Caco-2 (cell line): ENCODE data around the gene NPAS2. TPM values are rescaled to one million over a fixed set of nuclear protein-coding genes. Genes with fewer than 3 reads are reported as not detected.

Source experiments
- BruUV-seq: library from RNA; stranded (reverse); fragments of 400-500 nt; replicated peaks from 2 replicates; lab custom pipeline; 2021; lab: Mats Ljungman, UMichigan
- CTCF ChIA-PET: fragments of 300-600 bp; sonication (Branson Sonifier 250); formaldehyde crosslinking; loops from one replicate; lab custom pipeline; 2022; ENCODE audit warnings: antibody characterized with exemption; lab: Charles Lee
- POLR2A ChIA-PET: fragments of 300-600 bp; sonication (Branson Sonifier 250); formaldehyde crosslinking; loops from one replicate; lab custom pipeline; 2022; ENCODE audit warnings: antibody characterized with exemption; lab: Charles Lee
- DNase-seq, 2 experiments: peaks; one replicate each; pipeline versions ENCODE4 v3.0.0 to v3.0.0-alpha.2; 2020 to 2022
- H3K27me3 ChIP-seq: replicated peaks from 2 replicates; pipeline ENCODE4 v1.6.0; 2011; ENCODE audit warnings: low read length; ENCODE audit not compliant: control insufficient read depth, insufficient read depth
- H3K36me3 ChIP-seq: 2 replicates; pipeline ENCODE4 v1.5.1; 2011; ENCODE audit warnings: low read length; ENCODE audit not compliant: control insufficient read depth, insufficient read depth
- H3K4me1 ChIP-seq: fragments of 250-450 bp; sonication (Bioruptor Pico); 2 replicates; pipeline ENCODE4 v1.5.1; 2020; ENCODE audit warnings: mild to moderate bottlenecking
- H3K4me3 ChIP-seq: 2 replicates; pipeline ENCODE4 v1.5.1; 2011; ENCODE audit warnings: low read depth, mild to moderate bottlenecking, control low read depth, low read length
- H3K9me3 ChIP-seq: fragments of 250-450 bp; sonication (Bioruptor Pico); 2 replicates; pipeline ENCODE4 v1.5.1; 2020; ENCODE audit warnings: mild to moderate bottlenecking, moderate library complexity
- H3K27ac Mint-ChIP-seq: one replicate; pipeline ENCODE4 v1.8.0; 2022; ENCODE audit warnings: mixed read lengths; ENCODE audit not compliant: unreplicated experiment
- H3K27me3 Mint-ChIP-seq: one replicate; pipeline ENCODE4 v1.8.0; 2022; ENCODE audit warnings: mixed read lengths; ENCODE audit not compliant: insufficient read depth, unreplicated experiment
- H3K36me3 Mint-ChIP-seq: one replicate; pipeline ENCODE4 v1.8.0; 2022; ENCODE audit warnings: mild to moderate bottlenecking, mixed read lengths; ENCODE audit not compliant: insufficient read depth, unreplicated experiment
- H3K4me1 Mint-ChIP-seq: one replicate; pipeline ENCODE4 v1.8.0; 2022; ENCODE audit warnings: low read depth, mixed read lengths; ENCODE audit not compliant: unreplicated experiment
- H3K4me3 Mint-ChIP-seq: one replicate; pipeline ENCODE4 v1.8.0; 2022; ENCODE audit warnings: mild to moderate bottlenecking, moderate library complexity, mixed read lengths; ENCODE audit not compliant: unreplicated experiment
- H3K9me3 Mint-ChIP-seq: one replicate; pipeline ENCODE4 v1.8.0; 2022; ENCODE audit warnings: mixed read lengths; ENCODE audit not compliant: unreplicated experiment
- intact Hi-C: fragments of 100-400 bp; cut with micrococcal nuclease; formaldehyde crosslinking; loops from one replicate; pipeline ENCODE4 v1.10.0; 2022; ENCODE audit not compliant: unreplicated experiment
- total RNA-seq: library from RNA; stranded (reverse); gene quantifications from 2 replicates; pipeline ENCODE4 v1.2.3, GENCODE V29; 2022
- TF ChIP-seq, protein P1 (sequence below), 2 experiments: fragments of 200-600 bp in 1 of 2; IDR thresholded peaks; 1 replicate in 1 of 2; 2 replicates in 1 of 2; pipeline versions ENCODE4 v1.5.1 to v1.8.0; 2011 to 2022; ENCODE audit warnings: antibody characterized with exemption in 1 of 2, control low read depth in 1 of 2, inconsistent platforms in 1 of 2, low read depth in 1 of 2, low read length in 1 of 2, mild to moderate bottlenecking in 1 of 2, moderate library complexity in 1 of 2; ENCODE audit not compliant: insufficient read depth in 1 of 2, severe bottlenecking in 1 of 2, unreplicated experiment in 1 of 2

Gene NPAS2
- total RNA-seq, 1 experiment from 2014 or later = 2.8 TPM

GRCh38 chr2:100801402-100801801 is 18.5 kb upstream of the NPAS2 start:
- BruUV-seq = no TSS peak
- peaks cover 10% of the 10 kb centered on the region for H3K27me3 Mint-ChIP-seq
- Histone ChIP-seq H3K9me3 (no peaks in the 10 kb centered on the region), H3K4me1 (no peaks in the 10 kb centered on the region), H3K36me3 (no peaks in the 10 kb centered on the region), H3K4me3 (no peak overlapping the region), H3K27me3 (0 out of 2 replicates have a peak, but pooled peaks cover 2% of the 10 kb centered on the region)
- H3K4me1 Mint-ChIP-seq = no peaks in the 10 kb centered on the region
- no peaks in the 10 kb centered on the region for H3K9me3 Mint-ChIP-seq
- intact Hi-C loops = no loop called here
- TF ChIP-seq, protein P1, sequence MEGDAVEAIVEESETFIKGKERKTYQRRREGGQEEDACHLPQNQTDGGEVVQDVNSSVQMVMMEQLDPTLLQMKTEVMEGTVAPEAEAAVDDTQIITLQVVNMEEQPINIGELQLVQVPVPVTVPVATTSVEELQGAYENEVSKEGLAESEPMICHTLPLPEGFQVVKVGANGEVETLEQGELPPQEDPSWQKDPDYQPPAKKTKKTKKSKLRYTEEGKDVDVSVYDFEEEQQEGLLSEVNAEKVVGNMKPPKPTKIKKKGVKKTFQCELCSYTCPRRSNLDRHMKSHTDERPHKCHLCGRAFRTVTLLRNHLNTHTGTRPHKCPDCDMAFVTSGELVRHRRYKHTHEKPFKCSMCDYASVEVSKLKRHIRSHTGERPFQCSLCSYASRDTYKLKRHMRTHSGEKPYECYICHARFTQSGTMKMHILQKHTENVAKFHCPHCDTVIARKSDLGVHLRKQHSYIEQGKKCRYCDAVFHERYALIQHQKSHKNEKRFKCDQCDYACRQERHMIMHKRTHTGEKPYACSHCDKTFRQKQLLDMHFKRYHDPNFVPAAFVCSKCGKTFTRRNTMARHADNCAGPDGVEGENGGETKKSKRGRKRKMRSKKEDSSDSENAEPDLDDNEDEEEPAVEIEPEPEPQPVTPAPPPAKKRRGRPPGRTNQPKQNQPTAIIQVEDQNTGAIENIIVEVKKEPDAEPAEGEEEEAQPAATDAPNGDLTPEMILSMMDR (IDR thresholded peaks at IDR 0.05; ENCODE audit: insufficient read depth in 1 of 2, low read depth in 1 of 2, low read length in 1 of 2, severe bottlenecking in 1 of 2, unreplicated experiment in 1 of 2) = no peak
- H3K4me3 Mint-ChIP-seq = no peak overlapping the region
- DNase-seq = no peak
- H3K36me3 Mint-ChIP-seq = peaks cover 4% of the 10 kb centered on the region
- CTCF ChIA-PET = no interaction called here
- POLR2A ChIA-PET = no interaction called here
- H3K27ac Mint-ChIP-seq = no peak overlapping the region

- Histone ChIP-seq H3K4me3 (no peak overlapping the region), H3K9me3 (no peaks in the 10 kb centered on the region), H3K4me1 (no peaks in the 10 kb centered on the region), H3K27me3 (0 out of 2 replicates have a peak, but pooled peaks cover 2% of the 10 kb centered on the region), H3K36me3 (no peaks in the 10 kb centered on the region)
- no TSS peak for BruUV-seq
- H3K36me3 Mint-ChIP-seq = no peaks in the 10 kb centered on the region
- no peak for DNase-seq
- ChIA-PET POLR2A (no interaction called here), CTCF (no interaction called here)
- no peaks in the 10 kb centered on the region for H3K9me3 Mint-ChIP-seq
- no peak overlapping the region for H3K27ac Mint-ChIP-seq
- intact Hi-C loops = no loop called here
- H3K4me3 Mint-ChIP-seq = no peak overlapping the region
- H3K4me1 Mint-ChIP-seq = no peaks in the 10 kb centered on the region
- TF ChIP-seq, protein P1 (IDR thresholded peaks at IDR 0.05; ENCODE audit: insufficient read depth in 1 of 2, low read depth in 1 of 2, low read length in 1 of 2, severe bottlenecking in 1 of 2, unreplicated experiment in 1 of 2) = no peak
- H3K27me3 Mint-ChIP-seq = peaks cover 7% of the 10 kb centered on the region
These were observed 17.9 kb upstream of the NPAS2 start for GRCh38 chr2:100802066-100802465.

- POLR2A ChIA-PET = no interaction called here
- no peaks in the 10 kb centered on the region for H3K4me1 ChIP-seq
- Mint-ChIP-seq H3K27me3 (peaks cover 10% of the 10 kb centered on the region), H3K4me3 (no peak overlapping the region), H3K36me3 (no peaks in the 10 kb centered on the region), H3K9me3 (no peaks in the 10 kb centered on the region), H3K4me1 (no peaks in the 10 kb centered on the region), H3K27ac (no peak overlapping the region)
- no peaks in the 10 kb centered on the region for H3K9me3 ChIP-seq
- H3K36me3 ChIP-seq = no peaks in the 10 kb centered on the region
- TF ChIP-seq, protein P1 (IDR thresholded peaks at IDR 0.05; ENCODE audit: insufficient read depth in 1 of 2, low read depth in 1 of 2, low read length in 1 of 2, severe bottlenecking in 1 of 2, unreplicated experiment in 1 of 2) = no peak
- CTCF ChIA-PET = no interaction called here
- no TSS peak for BruUV-seq
- H3K4me3 ChIP-seq = no peak overlapping the region
- intact Hi-C loops = no loop called here
- 0 out of 2 replicates have a peak, but pooled peaks cover 2% of the 10 kb centered on the region for H3K27me3 ChIP-seq
- DNase-seq = no peak
These were observed 16.6 kb upstream of the NPAS2 start for GRCh38 chr2:100803334-100803733.
